Dedifferentiated amniotic fluid mesenchymal stem cell (primary cell): ENCODE results near the gene SLC19A2.
"Not testable (repeated sequence)": the region's sequence is repeated elsewhere in the genome, so short reads cannot be mapped to it uniquely, and the experiment has no call there.

Experiments
- DNase-seq: peaks from one replicate; pipeline ENCODE4 v3.0.0-alpha.2; 2016; ENCODE audit errors: extremely low spot score

The SLC19A2 gene

DNA sequence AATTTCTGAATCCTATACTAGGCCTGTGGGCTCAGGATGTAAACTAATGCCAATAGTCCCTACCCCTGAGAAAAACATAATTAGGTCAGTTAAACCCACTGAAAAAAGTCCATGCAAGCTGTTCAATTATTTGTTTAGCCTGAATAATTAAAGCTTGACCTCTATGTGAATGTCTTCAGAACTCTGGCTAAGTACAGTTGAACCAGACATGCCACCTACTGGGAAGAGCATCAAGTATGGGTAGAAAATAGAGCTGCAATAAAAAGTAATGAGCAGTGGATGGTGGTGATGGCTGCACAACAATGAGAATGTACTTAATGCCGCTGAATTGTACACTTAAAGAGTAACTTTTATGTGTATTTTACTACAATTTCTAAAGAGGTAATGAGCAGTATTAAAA, 23.6 kb upstream of the SLC19A2 start:
- no peak for DNase-seq

DNA sequence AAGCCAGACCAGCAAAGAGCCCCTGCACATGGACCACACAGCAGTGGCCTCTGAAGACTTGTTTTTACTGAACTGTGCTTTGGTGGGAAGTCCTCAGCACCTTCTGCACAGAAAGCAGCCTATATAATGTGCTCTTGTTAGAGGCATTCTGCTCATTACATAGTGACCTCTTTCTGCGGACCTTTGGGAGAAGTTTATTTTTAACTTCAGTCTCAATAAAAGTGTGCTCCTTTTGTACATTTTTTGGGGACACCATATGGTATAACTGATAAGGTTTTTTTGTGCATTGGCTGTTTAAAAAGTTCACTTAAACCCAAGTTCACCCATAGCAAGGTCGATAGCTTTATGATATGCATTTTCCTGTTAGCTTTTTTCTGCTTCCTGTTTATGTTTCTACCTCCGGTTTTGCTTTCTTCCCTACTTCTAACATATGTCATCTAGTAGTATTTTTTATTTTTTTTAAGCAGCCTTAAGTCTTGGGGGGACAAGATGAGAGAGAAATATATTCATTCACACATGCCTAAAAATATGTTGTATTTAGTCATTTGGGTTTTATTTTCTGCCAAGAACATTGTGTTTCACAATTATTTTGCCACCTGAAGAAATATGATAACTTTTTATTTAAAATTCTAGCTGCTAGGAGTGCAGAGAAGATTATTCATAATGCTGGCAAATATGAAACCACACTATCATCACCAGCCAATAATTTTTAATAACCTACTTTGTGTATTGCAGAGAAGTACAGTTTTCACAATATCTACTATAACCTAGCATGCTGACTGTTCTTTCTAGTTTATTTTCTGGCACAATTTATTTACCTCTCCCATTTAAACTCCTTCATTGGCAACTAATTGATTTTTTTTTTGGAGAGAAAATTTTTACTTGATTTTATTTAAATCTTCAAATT, 22.9 kb upstream of the SLC19A2 start:
- no peak for DNase-seq

DNA sequence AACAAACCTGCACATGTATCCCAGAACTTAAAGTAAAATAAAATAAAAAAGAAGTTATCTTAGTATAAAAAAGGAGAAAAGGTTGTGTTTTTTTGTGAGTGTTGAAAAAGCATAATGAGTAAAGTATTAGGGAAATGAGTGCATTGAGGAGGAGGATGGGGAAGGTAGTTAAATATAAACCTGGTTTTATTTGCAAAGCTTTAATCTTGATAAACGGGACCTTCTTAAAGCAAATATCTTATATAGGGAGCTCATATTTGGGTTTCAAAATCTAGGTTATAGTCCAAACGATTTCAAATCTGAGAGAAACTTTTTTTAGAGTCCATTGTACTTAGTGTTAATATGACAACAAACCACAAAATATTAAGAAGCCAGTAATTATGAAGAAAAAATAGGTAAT, 21.7 kb upstream of the SLC19A2 start:
- DNase-seq = no peak

DNA sequence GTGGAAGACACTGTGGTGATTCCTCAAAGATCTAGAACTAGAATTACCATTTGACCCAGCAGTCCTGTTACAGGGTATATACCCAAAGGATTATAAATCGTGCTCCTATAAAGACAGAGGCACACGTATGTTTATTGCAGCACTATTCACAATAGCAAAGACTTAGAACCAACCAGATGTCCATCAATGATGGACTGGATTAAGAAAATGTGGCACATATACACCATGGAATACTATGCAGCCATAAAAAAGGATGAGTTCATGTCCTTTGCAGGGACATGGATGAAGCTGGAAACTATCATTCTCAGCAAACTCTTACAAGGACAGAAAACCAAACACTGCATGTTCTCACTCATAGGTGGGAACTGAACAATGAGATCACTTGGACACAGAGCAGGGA, 17.9 kb upstream of the SLC19A2 start:
- DNase-seq = not testable (repeated sequence)

DNA sequence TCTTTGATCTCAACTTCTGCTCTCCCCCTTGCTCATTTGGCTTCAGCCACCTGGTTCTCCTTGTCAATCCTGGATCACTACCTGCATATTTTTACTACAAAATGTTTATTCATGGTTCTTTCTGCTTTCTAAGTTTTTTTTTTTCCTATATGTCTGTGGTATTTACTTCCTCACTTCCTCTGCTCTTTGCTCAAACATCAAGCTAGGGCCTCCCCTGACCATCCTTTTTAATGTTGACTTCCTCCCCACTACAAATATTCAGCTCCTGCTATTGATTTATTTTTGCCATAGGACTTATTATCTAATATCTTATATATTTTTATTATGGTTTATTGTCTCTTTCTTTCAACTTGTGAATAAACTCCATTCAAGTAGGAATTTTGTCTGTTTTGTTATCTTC, 14.1 kb upstream of the SLC19A2 start:
- DNase-seq = no peak

DNA sequence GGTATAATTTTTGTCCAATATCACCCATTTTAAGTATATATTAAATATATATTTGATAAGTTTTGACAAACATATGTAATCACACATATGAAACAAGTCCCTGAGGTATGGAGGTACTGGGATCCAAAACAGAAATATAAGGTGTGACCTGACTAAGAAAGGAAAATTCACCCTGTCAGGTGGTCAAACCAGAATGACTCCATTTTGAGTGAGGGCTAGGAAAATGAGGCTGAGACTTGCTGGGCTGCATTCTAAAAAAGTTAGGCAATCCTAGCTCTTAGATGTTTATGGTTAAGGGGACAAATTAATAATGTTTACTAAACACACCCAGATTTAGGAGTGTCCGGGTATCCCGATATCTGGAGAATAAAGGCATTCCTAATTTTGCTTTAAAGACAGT, 11.6 kb upstream of the SLC19A2 start:
- DNase-seq = no peak

- no peak for DNase-seq
These were observed 10.2 kb upstream of the SLC19A2 start for GRCh38 chr1:169495916-169496315.

DNA sequence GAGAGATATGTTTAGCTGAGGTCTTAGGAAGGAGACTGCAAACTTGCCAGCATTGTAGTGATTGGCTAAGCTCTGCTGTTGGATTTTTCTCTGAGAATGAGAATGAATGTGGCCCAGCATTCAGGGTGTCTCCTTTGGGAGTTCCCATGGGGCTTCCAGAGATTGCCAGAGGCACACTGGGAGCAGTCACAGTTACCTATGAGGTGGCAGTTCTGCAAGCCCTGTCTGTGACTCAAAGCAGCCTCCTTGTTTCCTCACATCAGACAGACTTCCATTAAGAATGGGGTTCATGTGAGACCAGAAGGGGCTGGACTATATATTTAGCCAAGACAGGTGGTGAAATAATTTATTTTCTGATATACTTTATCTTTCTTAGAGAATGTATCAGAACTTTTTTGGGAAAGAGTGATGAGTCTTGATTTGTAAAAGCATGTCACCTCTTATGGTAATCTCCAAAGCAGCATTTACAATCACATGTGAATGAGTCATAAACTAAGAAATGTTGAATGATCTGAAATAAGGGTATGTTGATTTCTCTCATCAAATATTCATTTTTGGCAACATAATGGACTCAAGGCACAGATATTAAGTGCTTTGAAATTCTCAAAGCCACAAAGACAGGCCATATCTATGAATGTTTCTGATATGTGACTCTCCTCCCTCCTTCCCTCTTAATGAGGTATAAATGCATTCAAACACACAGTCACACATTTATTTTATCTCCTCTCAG, 9.5 kb upstream of the SLC19A2 start:
- no peak for DNase-seq

DNA sequence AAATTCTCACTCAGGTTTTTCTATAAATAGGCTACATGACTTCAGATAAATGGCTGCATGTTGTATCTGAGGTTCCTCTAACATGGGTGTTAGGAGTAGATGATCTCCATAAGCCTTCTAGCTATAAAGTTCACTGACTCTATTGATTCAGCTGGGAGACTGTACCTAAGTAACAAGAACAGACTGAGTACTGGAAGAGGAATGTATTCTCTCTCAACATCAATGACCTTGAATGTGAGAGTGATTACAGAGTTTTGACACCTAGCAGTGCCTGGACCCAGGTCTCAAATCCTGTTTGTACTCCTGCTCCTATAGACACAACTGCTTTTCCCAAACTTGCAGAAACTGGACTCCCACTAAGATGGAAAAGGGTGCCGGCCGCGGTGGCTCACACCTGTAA, 8.6 kb upstream of the SLC19A2 start:
- no peak for DNase-seq

DNA sequence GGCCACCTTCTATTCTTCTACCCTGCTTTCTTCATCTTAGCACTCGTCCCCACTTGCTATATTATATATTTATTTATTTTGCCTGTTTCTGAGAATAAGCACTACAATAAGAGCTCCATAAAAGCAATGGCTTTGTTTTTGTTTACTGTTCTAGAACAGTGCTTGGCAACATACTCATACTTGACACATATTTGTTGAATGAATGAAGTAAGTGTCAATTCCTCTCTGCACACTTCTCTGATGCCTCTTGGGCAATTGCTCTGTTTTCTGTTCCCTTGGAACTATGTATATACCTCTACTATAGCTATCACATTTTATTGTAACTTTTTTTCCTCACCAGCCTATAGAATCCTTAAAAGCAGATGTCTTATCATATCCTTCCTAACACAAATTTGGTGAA, 7.5 kb upstream of the SLC19A2 start:
- no peak for DNase-seq

DNA sequence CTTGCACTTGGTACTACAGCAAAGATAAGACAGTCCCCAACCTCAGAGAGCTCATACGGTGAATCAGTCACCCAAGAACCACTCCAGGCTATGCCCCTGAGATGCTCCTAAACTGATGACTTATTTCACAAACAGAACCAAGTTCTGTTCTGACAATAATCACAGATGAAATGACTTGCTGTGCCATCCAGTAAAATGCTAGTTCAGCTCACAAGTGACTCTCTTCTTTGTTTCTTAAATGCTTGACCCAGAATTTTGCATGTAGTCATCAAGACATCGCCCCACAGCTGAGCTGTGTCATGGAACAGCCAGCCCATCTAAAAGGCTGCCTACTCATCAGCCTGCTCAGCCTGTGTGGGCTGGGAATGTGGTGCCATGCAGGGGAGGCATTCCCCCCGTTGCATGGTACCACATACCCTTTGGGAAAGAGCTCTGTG, 6.1 kb upstream of the SLC19A2 start:
- DNase-seq = no peak

GRCh38 chr1:169488157-169488556, 2.4 kb upstream of the SLC19A2 start:
- DNase-seq = no peak

GRCh38 chr1:169487561-169487960, 1.8 kb upstream of the SLC19A2 start:
- DNase-seq = no peak

GRCh38 chr1:169487133-169487532, 1.4 kb upstream of the SLC19A2 start:
- DNase-seq = no peak

DNA sequence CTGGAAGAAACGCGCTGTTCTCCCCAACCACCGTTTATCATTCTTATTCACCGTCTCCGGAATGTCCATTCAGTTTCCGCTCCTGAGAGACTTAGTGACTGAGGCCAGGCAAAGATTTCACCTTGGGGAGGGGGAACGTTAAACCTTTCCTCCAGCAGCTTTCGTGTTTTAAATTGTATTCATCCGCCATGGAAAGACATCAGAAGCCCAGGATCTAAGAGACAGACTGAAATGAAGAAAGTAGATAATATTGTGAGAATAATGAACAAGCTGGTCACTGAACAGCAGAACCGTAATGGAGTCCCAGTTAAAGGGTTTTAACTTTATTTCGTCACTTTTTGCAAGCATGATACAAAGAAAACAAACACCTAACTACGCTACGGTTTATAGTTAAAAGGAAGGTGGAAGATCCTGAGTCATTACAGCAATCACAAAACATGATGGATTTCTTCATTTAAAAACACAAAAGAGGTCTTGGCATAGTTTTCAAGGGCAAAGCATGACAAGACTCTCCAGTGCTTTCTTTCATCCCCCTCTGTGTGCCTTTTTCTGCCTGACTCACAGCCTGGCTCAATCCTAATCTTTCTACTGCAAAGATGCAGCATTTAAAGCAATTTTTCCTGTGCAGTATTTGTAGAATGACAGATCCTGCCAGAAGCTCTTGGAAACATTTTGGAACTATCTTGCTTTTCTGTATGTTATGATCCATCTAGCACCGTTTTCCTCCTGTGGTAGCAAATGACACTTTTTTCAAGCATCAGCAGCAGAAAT, 722 bp upstream of the SLC19A2 start:
- peak; percentile 26 for DNase-seq

- DNase-seq = peak; percentile 47
These were observed 887 bp downstream of the SLC19A2 start for GRCh38 chr1:169484683-169485430.

- no peak for DNase-seq
These were observed 1.6 kb downstream of the SLC19A2 start for GRCh38 chr1:169484101-169484500.

- no peak for DNase-seq
These were observed 2.2 kb downstream of the SLC19A2 start for GRCh38 chr1:169483500-169483966.

DNA sequence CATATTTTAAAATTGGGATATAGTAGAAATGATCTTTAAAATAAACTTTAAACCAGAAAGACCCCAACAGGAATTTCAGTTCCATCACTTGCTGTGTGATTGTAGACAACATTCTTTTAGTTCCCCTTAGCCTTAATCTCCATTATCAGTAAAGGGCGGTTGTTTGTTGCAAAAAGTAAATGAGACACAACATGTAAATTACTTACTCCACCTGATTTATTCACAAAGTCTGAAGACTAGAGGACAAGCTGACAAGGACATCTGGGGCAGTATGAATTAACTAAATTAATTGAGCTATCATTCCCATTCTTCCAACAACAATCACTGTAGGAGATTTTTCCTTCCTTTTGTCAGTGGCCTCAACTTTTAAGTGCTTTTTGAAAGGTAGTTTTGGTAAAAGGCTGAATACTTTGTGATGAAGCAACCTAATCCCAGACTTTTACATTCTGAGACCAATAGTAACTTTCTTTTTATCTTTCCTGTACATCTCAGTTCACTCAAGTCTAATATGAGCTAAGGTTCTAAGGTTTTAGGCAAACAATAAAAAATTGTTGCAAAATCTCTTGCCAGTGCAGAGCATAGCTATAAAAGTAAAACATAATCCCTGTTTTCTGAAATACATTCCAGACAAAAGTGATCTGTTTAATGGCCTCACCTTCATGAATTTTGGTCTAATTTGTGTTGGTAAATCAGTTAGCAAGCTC, 6.2 kb downstream of the SLC19A2 start:
- DNase-seq = no peak

DNA sequence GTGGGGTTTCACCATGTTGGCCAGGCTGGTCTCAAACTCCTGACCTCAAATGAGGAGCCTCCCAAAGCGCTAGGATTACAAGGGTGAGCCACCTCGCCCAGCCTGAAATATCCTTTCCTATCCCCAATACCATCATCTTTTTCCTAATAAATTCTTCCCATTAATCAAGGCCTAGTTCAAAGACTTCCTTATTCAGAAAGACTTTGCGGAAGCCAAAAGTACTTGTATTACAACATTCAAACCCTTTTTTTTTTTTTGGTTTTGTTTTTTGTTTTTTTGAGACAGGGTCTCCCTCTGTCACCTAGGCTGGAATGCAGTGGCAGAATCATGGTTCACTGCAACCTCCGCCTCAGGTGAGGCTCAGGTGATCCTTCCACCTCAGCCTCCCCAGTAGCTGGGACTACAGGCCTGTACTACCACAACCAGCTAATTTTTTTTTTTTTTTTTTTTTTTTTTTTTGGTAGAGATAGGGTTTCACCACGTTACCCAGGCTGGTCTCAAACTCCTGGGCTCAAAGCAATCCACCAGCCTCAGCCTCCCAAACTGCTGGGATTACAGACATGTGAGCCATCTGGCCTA, 7.6 kb downstream of the SLC19A2 start:
- no peak for DNase-seq
